ENCODE measurements around the gene FAM131C.
"Not testable (repeated sequence)": the region's sequence is repeated elsewhere in the genome, so short reads cannot be mapped to it uniquely, and the experiment has no call there.

FAM131C gene

GRCh38 chr1:16064536-16065268 lies 8.7 kb downstream of the FAM131C start:
- DNase-seq (ENCODE audit: low read depth, low spot score): no peak
- no peak overlapping the region for H3K4me3 ChIP-seq (ENCODE audit: low read length)

GRCh38 chr1:16063921-16064320 lies 9.5 kb downstream of the FAM131C start:
- H3K4me3 ChIP-seq (ENCODE audit: low read length): no peak overlapping the region
- DNase-seq (ENCODE audit: low read depth, low spot score): no peak

DNA sequence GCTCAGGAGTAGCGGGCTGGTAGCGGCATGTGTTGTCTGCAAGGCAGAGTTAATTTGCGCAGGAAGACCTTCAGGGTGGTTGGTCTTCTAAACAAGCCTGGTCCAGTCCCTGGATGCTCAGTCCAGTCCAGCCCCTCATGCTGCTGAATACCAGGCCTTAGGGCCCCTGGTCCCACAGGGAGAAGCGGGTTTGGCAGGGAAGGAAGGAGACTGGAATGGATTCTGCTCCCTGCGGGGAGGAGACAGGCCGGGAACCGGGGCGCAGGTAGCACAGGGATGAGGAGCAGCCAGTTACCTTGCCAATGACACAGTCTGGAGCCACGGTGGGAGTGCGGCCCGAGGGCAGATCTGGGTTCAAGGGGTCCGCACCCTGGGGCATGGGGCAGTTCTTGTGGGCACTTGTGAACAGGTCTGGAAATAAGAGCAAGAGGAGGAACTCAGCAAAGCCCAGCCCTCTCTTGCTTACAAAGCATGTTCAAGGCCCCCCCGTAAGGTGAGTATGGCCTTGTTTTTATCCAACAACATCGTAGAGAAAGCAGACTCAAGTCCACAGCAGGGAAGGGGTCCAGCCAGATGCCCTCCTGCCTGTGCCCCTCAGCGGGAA lies 10.1 kb downstream of the FAM131C start:
- no peak overlapping the region for H3K4me3 ChIP-seq (ENCODE audit: low read length)
- no peak for DNase-seq (ENCODE audit: low read depth, low spot score)

DNA sequence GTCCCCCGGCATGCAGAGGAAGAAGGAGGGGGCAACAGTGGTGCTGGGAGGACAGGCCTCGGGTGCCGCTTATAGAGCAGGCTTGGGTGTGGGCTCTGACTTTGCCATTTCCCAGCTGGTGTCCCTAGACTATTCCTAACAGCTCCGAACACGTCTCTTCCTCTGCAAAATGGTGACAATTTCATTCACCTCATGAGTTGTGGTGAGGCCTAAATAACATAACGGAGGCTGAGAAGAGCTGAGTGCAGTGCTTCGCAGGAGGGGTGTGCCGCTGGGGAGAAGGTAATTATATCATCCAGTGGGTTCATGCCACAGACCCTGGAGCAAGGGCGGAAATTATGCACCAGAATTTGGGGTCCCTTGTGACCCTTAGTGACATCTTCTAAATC lies 10.8 kb downstream of the FAM131C start:
- DNase-seq (ENCODE audit: low read depth, low spot score); H3K4me3 ChIP-seq (ENCODE audit: low read length): not testable (repeated sequence)

- not testable (repeated sequence) for H3K4me3 ChIP-seq (ENCODE audit: low read length); DNase-seq (ENCODE audit: low read depth, low spot score)
Measured at GRCh38 chr1:16061989-16062686, 11.3 kb downstream of the FAM131C start.

- no peak for DNase-seq (ENCODE audit: low read depth, low spot score)
- no peak overlapping the region for H3K4me3 ChIP-seq (ENCODE audit: low read length)
Measured at GRCh38 chr1:16061266-16061665, 12.2 kb downstream of the FAM131C start.

DNA sequence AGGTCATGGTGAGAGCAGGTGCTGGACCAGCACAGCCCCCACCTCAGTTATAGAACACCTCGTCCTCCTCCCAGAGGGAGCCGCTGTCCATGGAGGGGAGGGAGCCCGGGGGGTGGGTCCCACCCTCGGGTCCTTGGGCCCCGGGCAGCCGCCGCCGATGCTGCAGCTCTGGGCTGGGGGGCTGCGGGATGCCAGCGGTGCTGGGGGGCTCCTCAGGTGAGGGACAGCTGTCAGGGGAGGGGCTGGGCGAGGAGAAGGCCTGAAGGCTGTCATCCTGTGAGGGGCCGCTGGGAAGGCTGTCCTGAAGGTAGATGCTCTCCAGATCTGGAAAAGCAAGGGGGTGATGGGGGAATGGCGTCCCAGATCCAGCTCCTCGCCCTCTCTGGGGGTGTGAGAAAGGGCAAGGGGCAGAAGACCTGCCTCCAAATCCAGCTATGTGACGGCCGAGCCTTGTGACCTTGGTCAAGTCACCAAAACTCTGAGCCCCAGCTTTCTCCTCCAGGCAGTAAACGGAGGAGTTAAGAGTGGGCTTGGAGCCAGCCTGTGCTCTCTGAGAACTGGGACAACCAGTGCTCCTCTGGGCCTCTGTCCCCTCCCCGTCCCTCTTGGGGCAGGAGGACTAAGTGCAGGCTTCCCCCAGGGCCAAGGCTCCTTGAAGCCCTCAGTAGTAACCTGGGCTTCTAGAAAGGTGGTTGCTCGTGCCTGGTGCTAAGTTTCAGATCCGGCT lies 14.9 kb downstream of the FAM131C start:
- DNase-seq (ENCODE audit: low read depth, low spot score); H3K4me3 ChIP-seq (ENCODE audit: low read length): not testable (repeated sequence)

DNA sequence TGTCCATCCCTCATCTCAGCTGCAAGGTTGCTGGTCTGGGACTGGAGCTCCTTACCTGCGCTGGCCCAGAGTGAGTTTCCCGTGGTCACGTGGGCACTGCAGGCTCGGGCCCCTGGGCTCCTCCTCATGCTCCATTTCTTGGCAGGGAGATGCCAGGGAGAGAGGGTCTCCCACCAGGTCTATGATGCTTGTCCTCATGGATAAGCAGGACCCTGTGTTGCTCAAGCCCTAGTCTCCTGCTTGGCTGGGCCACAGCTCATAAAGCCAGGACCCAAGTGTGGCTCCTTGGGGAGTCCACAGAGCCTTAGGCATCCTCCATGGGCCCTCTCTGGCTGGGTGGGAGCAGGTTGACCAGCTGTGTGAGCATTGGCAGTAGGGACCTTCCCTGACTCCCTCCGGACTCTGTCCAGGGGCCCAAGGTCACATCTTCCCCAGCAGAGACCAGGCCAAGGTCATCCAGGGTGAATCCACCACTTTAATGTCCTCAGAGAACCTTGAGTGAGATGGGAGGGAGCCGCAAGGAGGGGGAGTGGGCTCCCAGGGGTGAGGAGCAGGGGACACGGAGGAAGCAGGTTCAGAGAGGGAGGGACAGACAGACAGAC lies 16.0 kb downstream of the FAM131C start:
- H3K4me3 ChIP-seq (ENCODE audit: low read length); DNase-seq (ENCODE audit: low read depth, low spot score): not testable (repeated sequence)

DNA sequence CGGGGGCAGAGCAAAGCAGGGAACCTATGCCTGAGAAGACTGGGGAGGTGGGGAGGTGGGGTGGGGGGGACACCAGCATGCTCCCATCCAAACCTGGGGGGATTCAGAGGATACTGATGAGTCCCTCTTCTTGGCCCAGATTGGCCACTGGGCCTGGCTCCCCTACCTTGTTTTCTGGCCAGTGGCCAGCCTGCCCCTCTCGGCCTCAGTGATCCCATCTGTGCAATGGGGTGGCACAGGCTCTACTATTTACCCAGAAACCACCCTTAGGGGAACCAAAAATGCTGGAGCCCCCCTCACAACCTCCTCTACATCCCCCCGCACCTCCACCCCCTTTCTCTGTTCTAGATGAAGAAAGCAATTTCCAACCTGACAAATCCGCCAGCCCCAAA lies 16.9 kb downstream of the FAM131C start:
- not testable (repeated sequence) for H3K4me3 ChIP-seq (ENCODE audit: low read length); DNase-seq (ENCODE audit: low read depth, low spot score)

GRCh38 chr1:16055613-16056520 lies 17.6 kb downstream of the FAM131C start:
- DNase-seq (ENCODE audit: low read depth, low spot score): peak; percentile 77

DNA sequence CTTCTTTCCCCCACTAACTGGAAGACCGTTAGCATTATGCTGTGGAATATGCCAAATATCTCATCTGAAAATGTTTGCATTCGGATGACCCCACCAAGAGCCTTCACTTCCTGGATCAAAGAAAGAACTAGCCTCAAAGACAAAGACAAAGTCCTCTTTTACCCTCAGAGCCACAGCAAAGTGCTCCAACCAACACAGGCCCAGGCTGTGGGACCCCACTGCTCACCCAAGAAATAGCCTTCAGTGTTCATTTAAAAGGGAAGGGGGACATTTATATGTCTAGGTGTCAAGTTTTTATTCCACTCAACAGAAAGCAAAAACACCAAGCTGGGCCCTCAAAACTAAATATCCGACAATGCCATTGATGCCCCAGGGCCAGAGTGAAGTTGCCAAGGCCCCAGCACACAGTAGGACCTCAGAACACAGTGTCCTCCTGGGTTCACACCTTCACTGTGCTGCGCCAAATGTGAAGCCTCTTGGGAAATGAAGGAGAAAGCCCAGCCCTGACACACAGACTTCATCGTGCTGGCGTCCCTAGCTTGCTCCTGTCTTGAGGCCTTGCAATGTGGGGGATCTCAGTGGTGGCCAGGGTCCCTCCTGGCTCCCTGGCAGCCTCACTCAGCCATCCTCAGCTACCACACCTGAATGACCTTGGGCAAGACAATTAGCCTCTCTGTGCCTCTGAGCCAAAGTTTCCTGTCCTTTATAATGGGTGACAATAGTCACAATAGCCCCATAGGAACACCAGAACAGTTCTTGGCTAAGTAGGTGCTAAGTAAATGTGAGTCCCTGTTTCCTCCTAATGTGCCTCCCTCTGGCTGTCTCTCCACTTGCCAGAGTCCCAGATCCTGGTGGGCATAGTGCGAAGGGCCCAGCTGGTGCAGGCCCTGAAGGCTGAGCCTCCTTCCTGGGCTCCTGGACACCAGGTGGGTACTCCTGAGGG lies 18.6 kb downstream of the FAM131C start:
- no peak for DNase-seq (ENCODE audit: low read depth, low spot score)
- H3K4me3 ChIP-seq (ENCODE audit: low read length): no peak overlapping the region

More at GRCh38 chr1:16055613-16056520, 17.6 kb downstream of the FAM131C start:
- H3K4me3 ChIP-seq (ENCODE audit: low read length): no peak overlapping the region

DNA sequence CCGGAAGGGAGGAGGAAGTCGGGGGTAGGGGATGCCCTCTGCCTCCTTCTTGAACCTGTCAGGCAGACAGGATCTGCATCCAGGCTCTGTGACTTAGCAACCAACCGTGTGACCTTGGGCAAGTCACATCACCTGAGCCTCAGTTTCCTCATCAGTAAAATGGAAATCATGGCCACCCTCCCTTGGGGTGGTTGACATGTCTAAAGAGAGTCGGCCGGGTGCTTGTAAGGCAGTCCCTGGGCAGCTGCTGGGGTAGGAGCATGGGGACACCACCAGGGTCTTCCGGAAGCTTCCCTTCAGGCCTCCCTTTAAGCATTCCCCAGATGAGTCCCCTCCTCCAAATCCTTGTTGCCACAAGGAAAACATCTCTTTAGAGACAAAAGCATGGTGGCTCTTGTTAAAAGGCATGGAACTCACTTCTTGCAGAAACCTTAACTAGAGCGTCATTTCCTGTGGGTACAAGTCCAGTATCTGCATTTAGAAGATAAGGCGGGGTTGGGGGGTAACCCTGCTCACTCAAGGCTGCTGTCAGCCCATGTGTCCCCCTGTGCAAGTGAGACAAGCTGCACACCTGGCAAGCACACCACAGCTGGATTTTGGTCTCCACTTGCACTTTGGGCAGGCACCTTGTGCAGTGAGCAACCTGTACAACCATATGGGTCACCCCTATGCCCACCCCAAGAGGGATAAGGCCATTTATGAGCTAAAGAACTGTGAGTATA lies 19.5 kb downstream of the FAM131C start:
- DNase-seq (ENCODE audit: low read depth, low spot score): peak; percentile 91
- H3K4me3 ChIP-seq (ENCODE audit: low read length): no peak overlapping the region

DNA sequence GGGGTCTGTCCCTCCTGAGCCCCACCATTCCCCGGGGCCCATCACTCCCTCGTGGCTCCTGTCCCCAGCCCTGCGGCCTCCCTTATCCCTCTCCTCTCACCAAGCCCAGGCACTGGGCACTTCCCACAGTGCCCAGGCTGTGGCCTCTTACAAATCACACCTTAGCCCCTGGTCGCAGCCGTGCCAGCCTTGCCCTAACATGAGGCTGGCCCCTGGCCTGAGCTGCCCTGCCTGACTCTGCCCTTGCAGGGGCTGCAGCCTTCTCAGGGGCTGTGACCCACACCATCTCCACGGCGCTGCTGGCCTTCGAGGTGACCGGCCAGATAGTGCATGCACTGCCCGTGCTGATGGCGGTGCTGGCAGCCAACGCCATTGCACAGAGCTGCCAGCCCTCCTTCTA lies 21.5 kb downstream of the FAM131C start:
- H3K4me3 ChIP-seq (ENCODE audit: low read length); DNase-seq (ENCODE audit: low read depth, low spot score): not testable (repeated sequence)

- H3K4me3 ChIP-seq (ENCODE audit: low read length): no peak overlapping the region
- no peak for DNase-seq (ENCODE audit: low read depth, low spot score)
Measured at GRCh38 chr1:16051039-16051438, 22.4 kb downstream of the FAM131C start.

- no peak overlapping the region for H3K4me3 ChIP-seq (ENCODE audit: low read length)
- no peak for DNase-seq (ENCODE audit: low read depth, low spot score)
Measured at GRCh38 chr1:16050328-16050727, 23.1 kb downstream of the FAM131C start.

DNA sequence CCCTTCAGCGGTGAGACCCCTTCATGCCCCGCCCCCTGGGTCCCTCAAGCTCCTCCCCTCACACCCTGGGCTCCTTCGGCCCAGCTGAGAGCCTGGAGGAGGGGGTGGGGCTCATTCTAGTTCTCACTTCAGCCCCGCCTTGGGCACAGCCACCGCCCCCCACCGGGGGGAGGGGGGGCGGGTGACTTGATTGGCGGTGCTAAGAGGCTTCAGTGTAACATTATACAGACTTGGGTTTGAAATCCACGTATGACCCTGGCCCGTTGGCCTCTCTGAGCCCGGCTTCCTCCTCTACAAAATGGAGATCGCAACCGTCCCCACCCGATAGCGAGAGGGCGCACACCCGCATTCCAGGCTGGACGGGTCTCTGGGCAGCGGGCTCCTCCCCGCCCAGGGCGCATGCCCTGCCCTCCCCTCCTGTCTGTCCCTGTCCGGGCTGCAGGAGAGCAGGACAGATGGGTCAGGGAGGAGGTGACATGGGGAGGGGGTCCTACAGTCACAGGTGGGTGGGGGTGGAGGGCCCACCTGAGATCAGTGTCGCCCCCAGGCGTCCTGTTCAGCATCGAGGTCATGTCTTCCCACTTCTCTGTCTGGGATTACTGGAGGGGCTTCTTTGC lies 24.8 kb downstream of the FAM131C start:
- DNase-seq (ENCODE audit: low read depth, low spot score): peak; percentile 39
- no peak overlapping the region; the same call in 1 of the 2 replicates for H3K4me3 ChIP-seq (ENCODE audit: low read length)

Data from Jurkat, Clone E6-1 (cell line).